Measurements from ENCODE around the gene MPL.
"Not testable (repeated sequence)": the region's sequence is repeated elsewhere in the genome, so short reads cannot be mapped to it uniquely, and the experiment has no call there.

The MPL gene

DNA sequence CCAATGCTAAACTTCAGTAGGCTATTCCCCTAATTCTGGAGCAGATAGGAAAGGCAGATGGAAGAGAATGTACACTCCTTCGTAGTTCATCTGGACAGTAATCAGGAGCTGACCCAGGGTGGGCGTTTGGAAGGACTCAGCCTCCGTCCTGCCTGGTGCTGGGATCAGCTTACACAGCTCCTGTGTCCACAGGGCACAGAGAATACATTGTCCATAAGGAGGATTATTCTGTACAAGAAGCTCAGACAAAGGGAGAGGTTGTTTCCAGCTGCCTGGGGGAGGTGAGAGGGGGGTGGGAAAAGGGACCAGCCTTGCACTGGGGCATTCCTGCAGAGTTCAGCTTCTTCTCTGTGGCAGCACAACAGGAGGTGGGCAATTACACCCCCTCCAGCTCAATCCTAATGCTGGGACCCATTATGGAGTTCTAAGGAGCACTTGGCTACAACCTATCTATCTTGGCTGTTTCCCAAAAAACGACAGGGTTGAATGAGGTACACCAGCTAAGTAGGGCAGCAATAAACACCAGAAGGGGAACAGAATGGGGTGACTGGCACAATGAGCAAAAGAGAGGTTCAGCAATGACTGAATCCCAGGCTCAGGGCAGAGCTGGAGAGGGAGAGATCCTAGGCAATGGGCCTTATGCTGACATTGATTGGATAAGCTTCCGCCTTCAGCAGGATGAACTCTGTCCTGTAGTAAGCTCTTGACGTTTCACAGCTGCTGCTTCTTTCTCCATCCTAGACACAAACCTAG lies 44.6 kb downstream of the MPL start:
- DNase-seq: no peak

- DNase-seq: no peak
Measured at GRCh38 chr1:43383449-43383848, 45.8 kb downstream of the MPL start.

DNA sequence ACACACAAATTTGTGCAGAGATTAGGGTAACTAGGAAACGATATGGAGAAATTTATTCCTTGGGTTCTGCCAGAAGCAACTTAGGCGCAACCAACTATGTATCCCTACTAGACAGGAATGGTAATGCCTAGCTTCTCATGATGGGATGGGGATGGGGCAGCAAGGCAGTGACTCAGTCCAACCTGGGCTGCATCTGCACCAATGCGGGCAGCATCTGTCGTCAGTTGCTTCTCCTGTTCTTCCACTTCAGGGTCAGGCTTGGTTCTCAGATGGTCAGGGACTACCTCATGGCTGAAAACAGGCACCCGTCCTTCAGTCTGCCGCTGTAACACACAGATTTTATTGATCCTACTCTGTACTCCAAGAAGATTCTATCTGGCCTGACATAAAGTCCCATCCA lies 49.1 kb downstream of the MPL start:
- DNase-seq: no peak

DNA sequence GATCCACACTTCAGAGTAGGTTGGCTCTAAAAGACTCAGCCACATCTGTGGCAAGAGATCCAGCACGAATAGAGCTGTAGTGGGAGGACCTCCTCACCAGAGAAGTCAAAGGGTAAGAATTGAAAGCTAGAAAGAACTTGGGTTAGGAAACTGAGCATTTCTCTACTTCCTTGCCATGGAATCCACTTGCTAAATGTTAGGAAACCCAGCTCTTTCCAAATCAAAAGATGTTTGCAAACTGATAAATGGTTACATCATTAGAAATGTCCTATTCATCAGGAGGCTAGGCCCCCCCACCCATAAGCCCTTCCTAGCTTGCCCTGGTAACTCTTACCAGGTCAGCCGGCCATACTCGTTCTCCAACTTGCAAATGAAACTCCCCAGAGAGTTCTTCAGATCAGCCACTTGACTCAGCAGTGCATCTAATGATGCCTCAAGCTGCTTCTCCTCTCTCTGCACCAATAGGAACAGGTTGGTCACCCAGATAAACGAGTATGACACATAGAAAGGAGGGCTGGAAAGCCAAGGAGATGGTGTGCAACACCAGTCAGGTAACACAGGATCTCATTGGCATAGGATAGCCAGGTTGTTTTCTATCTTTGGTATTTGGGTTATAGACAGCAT lies 50.5 kb downstream of the MPL start:
- peak; percentile 43 for DNase-seq

DNA sequence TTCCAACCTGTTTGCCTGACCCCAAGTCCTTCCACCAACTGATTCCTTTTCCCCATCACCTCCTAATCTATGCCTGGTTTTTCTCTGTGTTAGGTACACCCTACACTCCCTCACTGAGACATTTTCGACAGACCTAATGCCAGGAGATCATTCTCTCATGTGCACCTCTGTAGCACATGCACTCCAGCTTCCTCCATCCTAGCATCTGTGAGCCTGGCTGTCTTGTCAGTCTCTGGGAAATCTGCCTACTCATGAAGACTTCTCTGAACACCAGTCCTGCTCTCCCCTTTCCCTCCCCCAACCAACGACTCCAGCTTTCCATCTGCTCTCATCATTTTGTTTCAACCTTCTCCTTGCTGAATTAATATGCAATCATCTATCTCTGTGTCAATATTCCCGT lies 51.0 kb downstream of the MPL start:
- no peak for DNase-seq

DNA sequence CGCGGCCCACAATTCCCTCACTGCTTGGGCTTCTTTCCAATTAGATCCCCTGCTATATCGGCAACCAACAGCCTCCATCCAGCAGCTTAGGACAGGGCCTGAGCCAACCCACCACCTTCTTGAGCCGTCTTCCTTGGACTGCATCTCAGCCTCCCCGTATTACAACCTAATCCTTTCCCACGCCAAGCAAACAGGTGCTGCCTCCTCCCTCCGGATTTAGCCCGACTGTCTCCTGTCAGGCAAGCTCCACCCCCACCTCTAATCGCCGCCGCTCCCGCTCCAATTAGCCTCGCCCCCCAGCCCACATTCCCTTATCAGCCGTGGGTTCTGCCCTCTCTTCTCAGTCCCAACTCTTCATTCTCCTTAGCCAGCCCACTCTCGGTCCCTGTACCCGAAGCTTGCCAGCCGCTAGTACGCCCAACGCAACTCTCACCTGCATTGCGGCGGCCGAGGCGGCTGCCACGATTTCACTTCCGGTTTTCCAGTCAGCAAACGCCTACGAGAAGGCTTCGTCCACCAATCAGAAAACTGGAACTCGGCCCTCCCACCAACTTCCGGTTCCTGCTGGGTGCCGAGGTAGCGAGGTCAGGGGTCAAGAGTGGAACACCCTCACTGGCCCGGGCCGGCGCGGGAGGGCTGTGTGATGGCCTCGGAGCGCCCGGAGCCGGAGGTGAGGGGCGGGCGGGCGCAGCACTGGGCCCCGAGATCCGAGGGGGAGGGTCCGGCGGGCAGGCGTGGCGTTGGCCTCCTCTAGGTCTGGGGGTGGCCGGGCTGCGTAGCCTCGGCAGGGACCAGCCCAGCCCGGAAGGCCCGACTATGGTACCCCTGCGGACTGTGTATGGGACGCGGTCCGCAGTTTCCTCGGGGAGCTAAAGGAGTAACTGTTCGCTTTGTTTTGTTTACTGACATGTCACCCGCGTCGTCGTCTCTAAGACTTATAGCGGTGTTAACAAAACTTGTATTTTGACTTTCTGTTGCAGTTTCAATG lies 52.0 kb downstream of the MPL start, which contains the start of the genes MED8 and SZT2:
MED8 (minus strand) TSS at position 475 of the 988 bp plus-strand sequence; CDS start at position 439, 36 bp downstream.
SZT2 (plus strand) TSS at position 574 of the 988 bp plus-strand sequence; CDS start at position 644, 70 bp downstream.
- peak; percentile 97 for DNase-seq

- no peak for DNase-seq
Measured at GRCh38 chr1:43392702-43393101, 55.1 kb downstream of the MPL start.

DNA sequence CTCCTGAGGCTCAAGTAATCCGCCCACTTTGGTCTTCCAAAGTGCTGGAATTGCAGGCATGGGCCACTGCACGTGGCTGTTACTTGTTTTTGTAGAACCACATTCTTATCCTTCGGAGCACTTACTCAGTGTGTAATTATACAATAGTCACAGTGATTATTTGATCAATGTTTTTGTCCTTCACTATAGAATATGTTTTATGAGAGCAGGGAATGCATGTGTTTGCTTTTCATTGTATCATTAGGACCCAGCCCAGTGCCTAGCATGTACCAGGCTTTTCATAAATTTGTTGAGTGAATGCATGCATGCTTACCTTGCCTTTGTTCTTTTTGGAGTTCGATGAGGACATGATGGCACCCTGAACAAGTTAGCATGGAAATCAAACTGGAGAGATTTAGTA lies 57.9 kb downstream of the MPL start:
- no peak for DNase-seq

DNA sequence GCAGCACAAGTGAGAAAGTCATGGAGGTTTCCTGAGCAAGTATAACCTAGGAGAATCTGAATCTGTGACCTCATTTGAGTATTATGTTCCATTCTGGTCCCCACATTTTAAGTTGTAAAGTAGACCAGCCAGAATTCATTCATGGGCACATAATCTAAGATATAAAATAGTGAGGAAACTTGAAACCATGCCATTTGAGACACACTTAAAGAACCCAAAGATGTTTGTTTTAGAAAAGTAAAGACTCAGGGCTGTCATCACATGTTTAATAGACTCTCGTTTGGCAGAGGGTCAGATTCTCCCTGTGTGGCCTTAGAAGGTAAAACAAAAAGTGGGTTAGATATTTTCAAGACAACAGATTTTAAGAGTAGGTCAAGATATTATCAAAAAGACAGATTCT lies 58.4 kb downstream of the MPL start:
- no peak for DNase-seq

- DNase-seq: no peak
Measured at GRCh38 chr1:43398227-43398626, 60.6 kb downstream of the MPL start.

DNA sequence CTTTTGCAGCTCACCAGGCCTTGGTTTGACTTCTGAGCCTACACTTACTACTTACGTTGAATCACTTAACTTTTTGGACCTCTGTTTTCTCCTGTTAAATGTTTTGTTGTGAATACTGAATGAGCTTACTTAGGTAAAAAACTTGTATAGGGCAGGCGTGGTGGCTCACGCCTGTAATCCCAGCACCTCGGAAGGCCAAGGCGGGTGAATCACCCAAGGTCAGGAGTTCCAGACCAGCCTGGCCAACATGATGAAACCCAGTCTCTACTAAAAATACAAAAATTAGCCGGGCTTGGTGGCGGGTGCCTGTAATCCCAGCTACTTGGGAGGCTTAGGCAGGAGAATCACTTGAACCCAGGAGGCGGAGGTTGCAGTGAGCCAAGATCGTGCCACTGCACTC lies 62.8 kb downstream of the MPL start:
- not testable (repeated sequence) for DNase-seq

GRCh38 chr1:43402089-43402865 lies 64.7 kb downstream of the MPL start:
- DNase-seq: no peak
